ENCODE results near the gene PLCH1. TPM values are rescaled to one million over a fixed set of nuclear protein-coding genes. Genes with fewer than 3 reads are reported as not detected.

PLCH1 gene
- total RNA-seq, 1 experiment from 2014 or later = 4.1 TPM

DNA sequence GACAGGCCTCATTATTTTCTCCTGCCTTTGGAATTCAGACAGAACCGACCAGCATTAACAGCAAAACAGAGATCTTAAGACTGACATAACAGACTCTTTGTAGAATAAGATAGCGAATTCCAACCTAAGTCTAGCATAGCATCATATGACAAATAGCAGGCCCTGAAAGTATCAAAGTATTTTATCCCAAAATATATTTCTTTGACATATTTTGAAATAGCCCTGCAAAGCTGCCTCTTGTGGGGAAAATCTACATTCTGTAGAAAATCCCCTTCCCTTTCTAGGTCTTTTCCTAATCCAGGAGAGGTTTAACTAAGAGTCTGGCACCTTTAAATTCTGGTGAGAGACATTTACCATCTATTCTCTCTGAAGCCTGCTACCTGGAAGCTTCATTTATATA lies 417.0 kb downstream of the PLCH1 start:
- H3F3A ChIP-seq (ENCODE audit: low read length, unreplicated experiment) = no peaks in the 10 kb centered on the region
- no peak overlapping the region for H3K9ac ChIP-seq (ENCODE audit: low read length)
- CTCF ChIA-PET = no interaction called here
- no peak overlapping the region for H3K27ac ChIP-seq (ENCODE audit: low read length)
- H3K4me2 ChIP-seq (ENCODE audit: low read length) = no peak overlapping the region
- no peaks in the 10 kb centered on the region for H3K36me3 ChIP-seq (ENCODE audit: low read depth, low read length)
- no peaks in the 10 kb centered on the region for H3K4me1 ChIP-seq (ENCODE audit: insufficient read depth, low read length)
- intact Hi-C loops (cut with micrococcal nuclease) = no loop called here
- POLR2A ChIA-PET (ENCODE audit: unreplicated experiment) = no interaction called here
- BruUV-seq (replicated peaks) = no TSS peak
- no peaks in the 10 kb centered on the region for H3K9me2 ChIP-seq (replicated peaks; ENCODE audit: low read length)
- ATAC-seq (no peak), DNase-seq (no peak)
- no peaks in the 10 kb centered on the region for H3K9me3 ChIP-seq (ENCODE audit: low read length)
- no peaks in the 10 kb centered on the region for H4K20me1 ChIP-seq (ENCODE audit: low read length)
- no peaks in the 10 kb centered on the region for H3K27me3 ChIP-seq (ENCODE audit: low read length)
- TF ChIP-seq EZH2phosphoT487 (IDR thresholded peaks at IDR 0.05; ENCODE audit: borderline replicate concordance, low read length) (no peak), EZH2 (IDR thresholded peaks at IDR 0.05; ENCODE audit: low read length, unreplicated experiment) (no peak)
- TF ChIP-seq, protein P1, sequence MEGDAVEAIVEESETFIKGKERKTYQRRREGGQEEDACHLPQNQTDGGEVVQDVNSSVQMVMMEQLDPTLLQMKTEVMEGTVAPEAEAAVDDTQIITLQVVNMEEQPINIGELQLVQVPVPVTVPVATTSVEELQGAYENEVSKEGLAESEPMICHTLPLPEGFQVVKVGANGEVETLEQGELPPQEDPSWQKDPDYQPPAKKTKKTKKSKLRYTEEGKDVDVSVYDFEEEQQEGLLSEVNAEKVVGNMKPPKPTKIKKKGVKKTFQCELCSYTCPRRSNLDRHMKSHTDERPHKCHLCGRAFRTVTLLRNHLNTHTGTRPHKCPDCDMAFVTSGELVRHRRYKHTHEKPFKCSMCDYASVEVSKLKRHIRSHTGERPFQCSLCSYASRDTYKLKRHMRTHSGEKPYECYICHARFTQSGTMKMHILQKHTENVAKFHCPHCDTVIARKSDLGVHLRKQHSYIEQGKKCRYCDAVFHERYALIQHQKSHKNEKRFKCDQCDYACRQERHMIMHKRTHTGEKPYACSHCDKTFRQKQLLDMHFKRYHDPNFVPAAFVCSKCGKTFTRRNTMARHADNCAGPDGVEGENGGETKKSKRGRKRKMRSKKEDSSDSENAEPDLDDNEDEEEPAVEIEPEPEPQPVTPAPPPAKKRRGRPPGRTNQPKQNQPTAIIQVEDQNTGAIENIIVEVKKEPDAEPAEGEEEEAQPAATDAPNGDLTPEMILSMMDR (conservative IDR thresholded peaks at IDR 0.05; ENCODE audit: low read depth, low read length) = no peak
- no peak overlapping the region for H3K4me3 ChIP-seq (ENCODE audit: low read length)
- H3K79me2 ChIP-seq (ENCODE audit: low read length) = no peaks in the 10 kb centered on the region
- H2AFZ ChIP-seq (ENCODE audit: low read length) = no peak overlapping the region

DNA sequence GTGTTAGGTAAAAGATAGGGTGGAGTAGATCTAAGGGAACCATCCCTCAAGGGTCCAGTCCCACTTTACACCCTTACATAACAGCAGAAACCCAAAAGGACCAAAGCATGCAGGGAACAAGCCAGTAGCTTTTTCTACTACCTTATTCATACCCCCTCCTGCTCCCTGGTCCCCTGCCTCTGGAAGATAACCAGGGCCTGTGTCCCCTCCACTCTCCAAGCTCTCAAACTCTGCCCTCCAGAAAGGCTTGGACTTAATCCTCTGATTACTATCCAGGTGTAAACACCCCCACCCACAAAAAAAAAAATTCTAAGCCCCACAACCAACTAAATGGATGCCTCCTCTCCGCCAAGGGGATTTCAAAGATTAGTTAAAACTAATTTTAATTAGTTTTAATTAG lies 417.4 kb downstream of the PLCH1 start:
- no peaks in the 10 kb centered on the region for H3F3A ChIP-seq (ENCODE audit: low read length, unreplicated experiment)
- ChIA-PET CTCF (no interaction called here), POLR2A (ENCODE audit: unreplicated experiment) (no interaction called here)
- BruUV-seq (replicated peaks) = no TSS peak
- H3K4me3 ChIP-seq (ENCODE audit: low read length) = no peak overlapping the region
- no peak overlapping the region for H3K4me2 ChIP-seq (ENCODE audit: low read length)
- TF ChIP-seq, protein P1 (conservative IDR thresholded peaks at IDR 0.05; ENCODE audit: low read depth, low read length) = no peak
- no peak for TF ChIP-seq EZH2 (IDR thresholded peaks at IDR 0.05; ENCODE audit: low read length, unreplicated experiment)
- no peak for TF ChIP-seq EZH2phosphoT487 (IDR thresholded peaks at IDR 0.05; ENCODE audit: borderline replicate concordance, low read length)
- no peak for DNase-seq
- intact Hi-C loops (cut with micrococcal nuclease) = no loop called here
- no peaks in the 10 kb centered on the region for H3K27me3 ChIP-seq (ENCODE audit: low read length)
- H2AFZ ChIP-seq (ENCODE audit: low read length) = no peak overlapping the region
- H3K9me2 ChIP-seq (replicated peaks; ENCODE audit: low read length) = no peaks in the 10 kb centered on the region
- no peaks in the 10 kb centered on the region for H3K79me2 ChIP-seq (ENCODE audit: low read length)
- H3K9me3 ChIP-seq (ENCODE audit: low read length) = no peaks in the 10 kb centered on the region
- H3K4me1 ChIP-seq (ENCODE audit: insufficient read depth, low read length) = no peaks in the 10 kb centered on the region
- ATAC-seq = no peak
- H3K9ac ChIP-seq (ENCODE audit: low read length) = no peak overlapping the region
- H4K20me1 ChIP-seq (ENCODE audit: low read length) = no peaks in the 10 kb centered on the region
- H3K36me3 ChIP-seq (ENCODE audit: low read depth, low read length) = no peaks in the 10 kb centered on the region
- no peak overlapping the region for H3K27ac ChIP-seq (ENCODE audit: low read length)

DNA sequence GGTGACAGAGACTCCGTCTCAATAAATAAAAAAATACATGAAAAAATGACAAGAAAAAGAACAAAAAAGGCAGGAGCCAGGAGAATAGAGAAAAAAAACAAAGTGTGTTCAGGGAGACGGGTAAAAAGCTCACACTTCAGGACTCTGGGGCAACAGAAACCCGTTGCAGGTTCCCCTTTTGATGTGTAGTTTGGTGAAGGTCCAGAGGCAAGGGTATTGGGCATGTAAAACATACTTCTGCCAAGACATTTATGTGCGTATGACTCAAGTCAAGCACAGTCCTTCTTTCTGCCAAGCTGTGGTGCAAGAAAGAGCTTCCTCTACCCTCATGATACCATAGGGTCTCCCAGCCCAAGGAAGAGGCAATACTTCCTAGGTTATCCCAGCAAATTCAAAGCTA lies 418.0 kb downstream of the PLCH1 start:
- peak; percentile 42; the same call in 1 of the 2 replicates for ATAC-seq
- no peak overlapping the region for H2AFZ ChIP-seq (ENCODE audit: low read length)

More for the DNA sequence above, 418.0 kb downstream of the PLCH1 start:
- no peak overlapping the region for H3K9ac ChIP-seq (ENCODE audit: low read length)
- H3K4me2 ChIP-seq (ENCODE audit: low read length) = no peak overlapping the region
- DNase-seq = no peak
- POLR2A ChIA-PET (ENCODE audit: unreplicated experiment) = no interaction called here
- intact Hi-C loops (cut with micrococcal nuclease) = no loop called here
- no peaks in the 10 kb centered on the region for H3K9me3 ChIP-seq (ENCODE audit: low read length)
- H3K79me2 ChIP-seq (ENCODE audit: low read length) = no peaks in the 10 kb centered on the region
- CTCF ChIA-PET = no interaction called here
- H3F3A ChIP-seq (ENCODE audit: low read length, unreplicated experiment) = no peaks in the 10 kb centered on the region
- H3K36me3 ChIP-seq (ENCODE audit: low read depth, low read length) = no peaks in the 10 kb centered on the region
- H3K9me2 ChIP-seq (replicated peaks; ENCODE audit: low read length) = no peaks in the 10 kb centered on the region
- H3K27ac ChIP-seq (ENCODE audit: low read length) = no peak overlapping the region
- no peaks in the 10 kb centered on the region for H3K4me1 ChIP-seq (ENCODE audit: insufficient read depth, low read length)
- BruUV-seq (replicated peaks) = no TSS peak
- no peak overlapping the region for H3K4me3 ChIP-seq (ENCODE audit: low read length)
- TF ChIP-seq, protein P1 (conservative IDR thresholded peaks at IDR 0.05; ENCODE audit: low read depth, low read length) = no peak
- TF ChIP-seq EZH2phosphoT487 (IDR thresholded peaks at IDR 0.05; ENCODE audit: borderline replicate concordance, low read length) = no peak
- no peak for TF ChIP-seq EZH2 (IDR thresholded peaks at IDR 0.05; ENCODE audit: low read length, unreplicated experiment)
- no peaks in the 10 kb centered on the region for H3K27me3 ChIP-seq (ENCODE audit: low read length)
- no peaks in the 10 kb centered on the region for H4K20me1 ChIP-seq (ENCODE audit: low read length)
